Kidney (tissue), 14 donors: ENCODE results near the gene GINS1. TPM values are rescaled to one million over a fixed set of nuclear protein-coding genes. Genes with fewer than 3 reads are reported as not detected.
A peak's percentile ranks its signal among the peaks of the same experiment; 100 is the strongest.

Source experiments
- DNase-seq, 5 donors: peaks; one replicate each; pipeline ENCODE4 v3.0.0-alpha.2; 2013 to 2020
- FAIRE-seq: peaks from 2 replicates; lab custom pipeline; 2012; peaks lifted over from hg19 to GRCh38; lab: Jason Lieb, UNC
- H3K27ac ChIP-seq, 2 donors: one replicate each; pipeline ENCODE4 v1.7.0; 2013; ENCODE audit warnings: low read depth in 2 of 2, low read length in 2 of 2, inconsistent platforms in 1 of 2
- H3K27me3 ChIP-seq: one replicate; pipeline ENCODE4 v1.7.1; 2013; ENCODE audit warnings: low read length, inconsistent platforms; ENCODE audit not compliant: control insufficient read depth, insufficient read depth
- H3K36me3 ChIP-seq, 3 donors: one replicate each; pipeline versions ENCODE4 v1.7.0 to v1.7.1; 2013; ENCODE audit warnings: low read length in 3 of 3, control low read depth in 1 of 3, inconsistent platforms in 1 of 3; ENCODE audit not compliant: insufficient read depth in 3 of 3, control insufficient read depth in 2 of 3
- H3K4me1 ChIP-seq, 3 donors: one replicate each; pipeline versions ENCODE4 v1.7.0 to v1.7.1; 2013; ENCODE audit warnings: low read length in 3 of 3, inconsistent platforms in 1 of 3, low read depth in 1 of 3; ENCODE audit not compliant: control insufficient read depth in 2 of 3, insufficient read depth in 2 of 3
- H3K4me3 ChIP-seq, 3 donors: one replicate each; pipeline versions ENCODE4 v1.7.0 to v1.8.1; 2013; ENCODE audit warnings: low read length in 3 of 3, control low read depth in 1 of 3, inconsistent platforms in 1 of 3
- H3K9ac ChIP-seq, 3 donors: one replicate each; pipeline versions ENCODE4 v1.7.0 to v1.7.1; 2013; ENCODE audit warnings: low read length in 3 of 3, control low read depth in 1 of 3, inconsistent platforms in 1 of 3
- H3K9me3 ChIP-seq, 3 donors: one replicate each; pipeline versions ENCODE4 v1.7.0 to v1.7.1; 2013; ENCODE audit warnings: low read length in 3 of 3, control low read depth in 1 of 3, inconsistent platforms in 1 of 3; ENCODE audit not compliant: control insufficient read depth in 2 of 3, insufficient read depth in 1 of 3
- CTCF ChIP-seq: IDR thresholded peaks from 3 replicates; pipeline ENCODE4 v1.5.1; 2012; ENCODE audit warnings: mild to moderate bottlenecking, moderate library complexity, borderline replicate concordance; ENCODE audit not compliant: insufficient read depth; ENCODE audit errors: extremely low read depth
- intact Hi-C: fragments of 100-400 bp; cut with DNase I; formaldehyde crosslinking; loops from one replicate; pipeline ENCODE4 v1.11.1; 2022
- polyA plus RNA-seq: library from polyadenylated mRNA; stranded (reverse); fragments of 350-450 nt; fragmentation: Illumina TruSeq; extraction: RNeasy Lipid Tissue Mini Kit (QIAGEN cat#74804); gene quantifications from one replicate; pipeline ENCODE4 v1.2.3, GENCODE V29; 2014; ENCODE audit warnings: low read depth, low replicate concordance; ENCODE audit not compliant: insufficient read depth
- total RNA-seq: library from RNA; stranded (reverse); fragmentation: NEBNext Ultra II Directional; extraction: Animal tissue kit (Norgen Biotek cat#: 25700); gene quantifications from one replicate; pipeline ENCODE4 v1.2.1, GENCODE V29; 2021
- donor health status: control.
- donor health status: control.
- donor health status: control.
- donor health status: control.
- donor health status: control.
- donor health status: DM: yes; HTN: yes; CAD: no.
- donor health status: Normal renal cell carcinoma (clear cell type).

The GINS1 gene
- total and polyA plus RNA-seq, 2 donors from 2014 or later = 1.1 to 2.4 TPM

- no peak overlapping the region for H3K27ac ChIP-seq
- FAIRE-seq = no peak
- intact Hi-C loops = no loop called here
Observed at GRCh38 chr20:25394996-25395395, 12.5 kb upstream of the GINS1 start.

GRCh38 chr20:25397096-25397495 lies 10.4 kb upstream of the GINS1 start:
- Histone ChIP-seq H3K36me3 (no peaks in the 10 kb centered on the region), H3K4me3 (no peak overlapping the region), H3K4me1 (peaks cover 0 to 5% (median 0%) of the 10 kb centered on the region in 3 donors), H3K27me3 (no peaks in the 10 kb centered on the region), H3K9ac (no peak overlapping the region), H3K27ac (no peak overlapping the region), H3K9me3 (no peaks in the 10 kb centered on the region)
- intact Hi-C loops = no loop called here
- DNase-seq (no peak), FAIRE-seq (no peak)
- no peak for TF ChIP-seq CTCF

More at GRCh38 chr20:25394996-25395395, 12.5 kb upstream of the GINS1 start:
- Histone ChIP-seq H3K4me1 (peaks cover 0 to 5% (median 0%) of the 10 kb centered on the region in 3 donors), H3K36me3 (no peaks in the 10 kb centered on the region), H3K9ac (no peak overlapping the region), H3K4me3 (no peak overlapping the region), H3K9me3 (no peaks in the 10 kb centered on the region), H3K27me3 (no peaks in the 10 kb centered on the region)
- peak in 2 of 5 donors; percentile 31 to 36 for DNase-seq
- no peak for TF ChIP-seq CTCF

- no peaks in the 10 kb centered on the region for H3K36me3 ChIP-seq
- H3K9ac ChIP-seq = no peak overlapping the region
- intact Hi-C loops = no loop called here
- peaks cover 0 to 5% (median 0%) of the 10 kb centered on the region in 3 donors for H3K4me1 ChIP-seq
- DNase-seq = peak in 1 of 5 donors; percentile 29
- no peak overlapping the region for H3K4me3 ChIP-seq
- H3K27me3 ChIP-seq = no peaks in the 10 kb centered on the region
- no peak for FAIRE-seq
- H3K9me3 ChIP-seq = peaks cover 0 to 5% (median 0%) of the 10 kb centered on the region in 3 donors
- no peak overlapping the region for H3K27ac ChIP-seq
- no peak for TF ChIP-seq CTCF
Observed at GRCh38 chr20:25397821-25398220, 9.7 kb upstream of the GINS1 start.
